Stimulated activated CD8-positive, alpha-beta memory T cell treated with anti-CD3 and anti-CD28 coated beads, Interleukin-7, amount 100 ng/mL, for 48 hours (primary cell): ENCODE results near the gene FTCD.
"Not testable (repeated sequence)": the region's sequence is repeated elsewhere in the genome, so short reads cannot be mapped to it uniquely, and the experiment has no call there.

ENCODE experiments used
- DNase-seq, 2 donors: peaks; one replicate each; pipeline ENCODE4 v3.0.0-alpha.2; 2020; ENCODE audit warnings: low read depth in 1 of 2; ENCODE audit errors: extremely low read depth in 1 of 2

FTCD gene

GRCh38 chr21:46171996-46172862, 16.9 kb upstream of the FTCD start:
- no peak for DNase-seq

- DNase-seq, result no peak
Measured at GRCh38 chr21:46171585-46171984, 16.2 kb upstream of the FTCD start.

GRCh38 chr21:46170436-46171193, 15.2 kb upstream of the FTCD start:
- DNase-seq, result not testable (repeated sequence)

GRCh38 chr21:46168659-46169386, 13.4 kb upstream of the FTCD start:
- no peak for DNase-seq

- no peak for DNase-seq
Measured at GRCh38 chr21:46168238-46168637, 12.9 kb upstream of the FTCD start.

GRCh38 chr21:46165098-46165497, 9.7 kb upstream of the FTCD start:
- DNase-seq, result no peak

GRCh38 chr21:46163380-46163779, 8.0 kb upstream of the FTCD start:
- no peak for DNase-seq

- no peak for DNase-seq
Measured at GRCh38 chr21:46161633-46162592, 6.5 kb upstream of the FTCD start.

- DNase-seq, result no peak
Measured at GRCh38 chr21:46160907-46161632, 5.7 kb upstream of the FTCD start.

- DNase-seq, result no peak
Measured at GRCh38 chr21:46160657-46160906, 5.2 kb upstream of the FTCD start.

GRCh38 chr21:46159841-46160656, 4.7 kb upstream of the FTCD start:
- no peak for DNase-seq

- DNase-seq, result no peak
Measured at GRCh38 chr21:46159390-46159789, 4.0 kb upstream of the FTCD start.

GRCh38 chr21:46158666-46159300, 3.4 kb upstream of the FTCD start:
- no peak for DNase-seq

GRCh38 chr21:46157987-46158451, 2.6 kb upstream of the FTCD start:
- DNase-seq, result no peak

- DNase-seq, result no peak
Measured at GRCh38 chr21:46157396-46157986, 2.1 kb upstream of the FTCD start.

- no peak for DNase-seq
Measured at GRCh38 chr21:46156678-46157077, 1.3 kb upstream of the FTCD start.

GRCh38 chr21:46156378-46156645, 933 bp upstream of the FTCD start:
- no peak for DNase-seq

- no peak for DNase-seq
Measured at GRCh38 chr21:46154955-46155513, 345 bp downstream of the FTCD start.
